ENCODE measurements around the gene OR2B2. TPM values are rescaled to one million over a fixed set of nuclear protein-coding genes. Genes with fewer than 3 reads are reported as not detected.

OR2B2 gene
- total and polyA plus RNA-seq, 2 donors from 2014 or later, result not detected

DNA sequence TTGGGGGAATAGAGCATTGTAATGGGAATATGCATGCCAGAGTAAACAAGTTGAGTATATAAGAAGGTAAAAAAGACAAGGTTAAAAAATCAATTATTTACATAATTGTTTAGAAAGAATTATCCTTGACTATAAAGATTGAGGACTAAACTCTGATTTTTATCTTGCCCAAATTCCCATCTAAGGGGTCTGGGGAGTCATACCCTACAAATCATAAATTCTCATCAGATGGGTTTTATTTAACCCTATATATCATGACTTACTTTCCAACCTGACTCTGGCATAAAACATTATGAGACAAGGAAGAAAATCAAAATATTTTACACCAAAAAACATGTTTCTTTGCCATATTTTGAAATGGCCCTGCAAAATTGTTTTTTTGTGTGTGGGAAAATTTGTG is 12.7 kb downstream of the OR2B2 start:
- H3K4me3 ChIP-seq (ENCODE audit: low read length in 3 of 3), result no peak overlapping the region
- no peak overlapping the region for H3K27ac ChIP-seq (ENCODE audit: low read depth in 2 of 2, low read length in 2 of 2)
- H3K27me3 ChIP-seq (ENCODE audit: control insufficient read depth, insufficient read depth, low read length), result no peaks in the 10 kb centered on the region
- H3K9me3 ChIP-seq (ENCODE audit: control insufficient read depth in 2 of 3, insufficient read depth in 1 of 3, low read length in 3 of 3), result no peaks in the 10 kb centered on the region
- no peaks in the 10 kb centered on the region for H3K36me3 ChIP-seq (ENCODE audit: control insufficient read depth in 2 of 3, insufficient read depth in 3 of 3, low read length in 3 of 3)
- DNase-seq (no peak), FAIRE-seq (no peak)
- intact Hi-C loops (cut with DNase I), result loop anchor here (10.0 kb wide), 1 partner anchor 725 kb away; no protein-coding TSS in a partner anchor
- TF ChIP-seq, protein P1, sequence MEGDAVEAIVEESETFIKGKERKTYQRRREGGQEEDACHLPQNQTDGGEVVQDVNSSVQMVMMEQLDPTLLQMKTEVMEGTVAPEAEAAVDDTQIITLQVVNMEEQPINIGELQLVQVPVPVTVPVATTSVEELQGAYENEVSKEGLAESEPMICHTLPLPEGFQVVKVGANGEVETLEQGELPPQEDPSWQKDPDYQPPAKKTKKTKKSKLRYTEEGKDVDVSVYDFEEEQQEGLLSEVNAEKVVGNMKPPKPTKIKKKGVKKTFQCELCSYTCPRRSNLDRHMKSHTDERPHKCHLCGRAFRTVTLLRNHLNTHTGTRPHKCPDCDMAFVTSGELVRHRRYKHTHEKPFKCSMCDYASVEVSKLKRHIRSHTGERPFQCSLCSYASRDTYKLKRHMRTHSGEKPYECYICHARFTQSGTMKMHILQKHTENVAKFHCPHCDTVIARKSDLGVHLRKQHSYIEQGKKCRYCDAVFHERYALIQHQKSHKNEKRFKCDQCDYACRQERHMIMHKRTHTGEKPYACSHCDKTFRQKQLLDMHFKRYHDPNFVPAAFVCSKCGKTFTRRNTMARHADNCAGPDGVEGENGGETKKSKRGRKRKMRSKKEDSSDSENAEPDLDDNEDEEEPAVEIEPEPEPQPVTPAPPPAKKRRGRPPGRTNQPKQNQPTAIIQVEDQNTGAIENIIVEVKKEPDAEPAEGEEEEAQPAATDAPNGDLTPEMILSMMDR (IDR thresholded peaks at IDR 0.05; ENCODE audit: borderline replicate concordance, extremely low read depth, insufficient read depth), result no peak
- H3K4me1 ChIP-seq (ENCODE audit: control insufficient read depth in 2 of 3, insufficient read depth in 2 of 3, low read depth in 1 of 3, low read length in 3 of 3), result no peaks in the 10 kb centered on the region
- no peak overlapping the region for H3K9ac ChIP-seq (ENCODE audit: low read length in 3 of 3)

DNA sequence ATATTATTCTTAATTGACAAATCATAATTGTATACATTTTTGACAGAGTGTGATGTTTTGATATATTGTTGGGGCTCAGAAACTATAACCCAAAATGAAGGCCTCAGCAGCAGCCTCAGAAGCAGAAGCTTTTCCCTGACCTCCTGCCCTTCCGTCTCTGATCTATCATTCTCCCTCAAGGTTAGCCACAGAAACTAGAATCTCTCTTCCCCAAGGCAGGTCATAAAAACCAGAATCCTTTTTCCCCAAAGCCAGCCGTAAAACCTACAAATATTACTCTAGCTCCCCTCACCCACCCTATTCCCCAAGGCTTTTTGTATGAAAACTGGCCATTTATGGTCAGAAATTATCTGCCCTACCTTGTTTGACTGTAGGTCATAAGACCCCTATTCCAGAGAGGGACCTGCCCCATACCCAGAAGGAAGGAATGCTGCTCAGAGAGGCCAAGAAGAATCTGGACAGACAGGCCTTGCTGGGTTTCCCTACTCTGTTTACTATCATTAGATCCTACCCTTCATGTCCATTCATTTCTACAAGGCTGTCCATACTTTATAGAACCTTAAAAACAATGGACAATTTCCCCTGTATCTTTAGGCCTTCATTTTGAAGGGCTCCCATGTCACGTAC is 14.5 kb downstream of the OR2B2 start:
- no peak for FAIRE-seq
- intact Hi-C loops (cut with DNase I), result loop anchor here (10.0 kb wide), 1 partner anchor 723 kb away; no protein-coding TSS in a partner anchor

DNA sequence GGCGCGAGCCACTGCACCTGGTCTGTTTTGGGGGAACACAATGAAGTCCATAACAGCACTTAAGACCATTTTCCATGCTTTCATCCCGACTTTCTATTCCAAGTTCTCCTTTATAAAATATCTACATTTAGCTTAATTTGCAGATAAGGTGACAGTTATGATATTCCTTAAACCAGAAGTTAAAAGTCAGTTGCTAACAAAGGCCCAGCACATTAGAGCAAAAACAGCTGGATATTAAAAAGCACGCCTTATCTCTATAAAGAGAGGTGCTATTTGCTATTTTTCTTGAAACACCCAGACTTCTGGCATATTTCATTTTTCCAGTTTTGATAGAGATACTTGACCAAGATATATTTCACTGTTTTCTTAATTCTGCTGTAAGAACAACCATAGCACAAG is 15.8 kb downstream of the OR2B2 start:
- Histone ChIP-seq H3K36me3 (ENCODE audit: control insufficient read depth in 2 of 3, insufficient read depth in 3 of 3, low read length in 3 of 3) (no peaks in the 10 kb centered on the region), H3K27me3 (ENCODE audit: control insufficient read depth, insufficient read depth, low read length) (no peaks in the 10 kb centered on the region), H3K9me3 (ENCODE audit: control insufficient read depth in 2 of 3, insufficient read depth in 1 of 3, low read length in 3 of 3) (no peaks in the 10 kb centered on the region), H3K27ac (ENCODE audit: low read depth in 2 of 2, low read length in 2 of 2) (no peak overlapping the region), H3K4me3 (ENCODE audit: low read length in 3 of 3) (no peak overlapping the region), H3K4me1 (ENCODE audit: control insufficient read depth in 2 of 3, insufficient read depth in 2 of 3, low read depth in 1 of 3, low read length in 3 of 3) (peaks cover 0 to 12% (median 9%) of the 10 kb centered on the region in 3 donors), H3K9ac (ENCODE audit: low read length in 3 of 3) (no peak overlapping the region)
- DNase-seq (no peak), FAIRE-seq (no peak)
- TF ChIP-seq, protein P1 (IDR thresholded peaks at IDR 0.05; ENCODE audit: borderline replicate concordance, extremely low read depth, insufficient read depth), result no peak
- intact Hi-C loops (cut with DNase I), result loop anchor here (10.0 kb wide), 1 partner anchor 722 kb away; no protein-coding TSS in a partner anchor

More for the DNA sequence above, 14.5 kb downstream of the OR2B2 start:
- H3K9ac ChIP-seq (ENCODE audit: low read length in 3 of 3), result no peak overlapping the region
- no peaks in the 10 kb centered on the region for H3K9me3 ChIP-seq (ENCODE audit: control insufficient read depth in 2 of 3, insufficient read depth in 1 of 3, low read length in 3 of 3)
- H3K4me3 ChIP-seq (ENCODE audit: low read length in 3 of 3), result no peak overlapping the region
- no peak overlapping the region for H3K27ac ChIP-seq (ENCODE audit: low read depth in 2 of 2, low read length in 2 of 2)
- H3K4me1 ChIP-seq (ENCODE audit: control insufficient read depth in 2 of 3, insufficient read depth in 2 of 3, low read depth in 1 of 3, low read length in 3 of 3), result peaks cover 0 to 9% (median 8%) of the 10 kb centered on the region in 3 donors
- TF ChIP-seq, protein P1 (IDR thresholded peaks at IDR 0.05; ENCODE audit: borderline replicate concordance, extremely low read depth, insufficient read depth), result no peak
- no peaks in the 10 kb centered on the region for H3K36me3 ChIP-seq (ENCODE audit: control insufficient read depth in 2 of 3, insufficient read depth in 3 of 3, low read length in 3 of 3)
- DNase-seq, result no peak
- H3K27me3 ChIP-seq (ENCODE audit: control insufficient read depth, insufficient read depth, low read length), result no peaks in the 10 kb centered on the region
